GM21825 (cell line): ENCODE measurements around the gene ZNF71.
"Not testable (repeated sequence)": the region's sequence is repeated elsewhere in the genome, so short reads cannot be mapped to it uniquely, and the experiment has no call there.

Source experiments
- ATAC-seq: cut with Tn5 transposase; IDR thresholded peaks from one replicate; pipeline ENCODE4 v1.9.1; 2021; ENCODE audit warnings: mild to moderate bottlenecking, moderate library complexity; ENCODE audit not compliant: unreplicated experiment

Gene ZNF71

GRCh38 chr19:56619121-56619520 is 24.0 kb downstream of the ZNF71 start:
- ATAC-seq = no peak

- ATAC-seq = no peak
Measured at GRCh38 chr19:56622374-56622773, 27.3 kb downstream of the ZNF71 start.

- ATAC-seq = no peak
Measured at GRCh38 chr19:56623006-56623405, 27.9 kb downstream of the ZNF71 start.

- no peak for ATAC-seq
Measured at GRCh38 chr19:56625708-56626107, 30.6 kb downstream of the ZNF71 start.

DNA sequence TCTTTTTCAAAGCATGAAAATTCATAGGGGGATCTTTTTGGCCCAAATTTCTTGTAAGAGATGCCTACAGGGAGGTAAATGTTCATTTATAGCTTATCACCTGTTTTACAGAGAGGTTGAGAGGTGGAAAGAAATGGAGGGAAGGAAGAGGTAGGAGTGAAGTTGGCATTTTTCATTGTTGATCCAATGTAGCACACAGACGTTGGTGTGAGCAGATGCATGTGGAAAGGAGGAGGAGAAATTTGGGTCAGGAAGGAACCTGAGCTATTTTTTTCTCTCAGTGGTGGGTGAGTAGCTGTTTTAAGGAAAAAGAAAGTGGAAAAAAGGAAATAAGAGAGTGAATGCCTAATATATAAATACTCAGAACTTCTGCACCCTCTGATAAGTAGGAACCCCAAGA is 37.9 kb downstream of the ZNF71 start:
- ATAC-seq = no peak

- no peak for ATAC-seq
Measured at GRCh38 chr19:56637976-56638555, 43.0 kb downstream of the ZNF71 start.

DNA sequence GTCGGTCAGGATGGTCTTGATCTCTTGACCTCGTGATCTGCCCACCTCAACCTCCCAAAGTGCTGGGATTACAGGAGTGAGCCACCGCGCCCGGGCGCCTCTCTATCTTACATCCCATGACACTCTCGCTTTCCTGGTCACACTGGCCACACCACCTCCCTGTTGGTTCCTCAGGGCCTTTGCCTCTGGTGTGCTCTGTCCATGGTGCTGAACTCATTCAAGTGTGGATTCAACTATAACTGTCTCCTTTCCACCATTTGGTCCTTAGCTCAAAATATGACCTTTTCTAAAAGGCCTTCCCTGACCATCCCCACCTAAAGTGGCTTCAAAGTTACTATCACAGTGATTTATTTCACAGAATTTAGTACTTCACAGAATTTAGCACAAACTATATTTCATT is 44.1 kb downstream of the ZNF71 start:
- no peak for ATAC-seq

GRCh38 chr19:56642711-56643459 is 47.8 kb downstream of the ZNF71 start, which contains the start of gene SMIM17:
Gene SMIM17, plus strand, starts transcription at chr19:56643159. Its CDS starts 2,509 bp downstream, at chr19:56645668.
- no peak for ATAC-seq

DNA sequence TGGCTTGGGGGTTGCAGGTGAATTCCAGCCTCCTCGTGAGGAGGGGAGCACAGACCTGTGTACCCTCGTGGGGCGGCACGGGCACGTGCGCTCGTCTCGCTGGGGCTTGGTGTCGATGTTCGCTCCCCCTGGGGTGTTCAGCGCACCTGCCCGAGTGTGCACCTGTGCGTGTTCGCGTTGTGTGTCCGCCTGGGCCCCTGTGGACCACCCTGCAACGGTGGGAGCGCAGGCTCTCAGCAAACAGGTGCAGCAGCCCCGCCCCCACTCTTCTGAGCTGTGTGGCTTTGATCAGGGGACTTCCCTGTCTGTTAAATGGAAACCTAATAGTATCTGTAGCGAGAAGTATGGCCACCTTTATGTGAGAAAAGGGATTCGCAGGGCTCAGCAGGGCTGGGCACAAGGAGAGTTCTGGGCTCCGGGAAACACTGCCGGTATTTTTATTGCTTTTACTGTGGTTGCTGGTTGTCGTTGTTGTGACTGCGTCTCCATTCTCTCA is 48.4 kb downstream of the ZNF71 start:
- ATAC-seq = no peak

DNA sequence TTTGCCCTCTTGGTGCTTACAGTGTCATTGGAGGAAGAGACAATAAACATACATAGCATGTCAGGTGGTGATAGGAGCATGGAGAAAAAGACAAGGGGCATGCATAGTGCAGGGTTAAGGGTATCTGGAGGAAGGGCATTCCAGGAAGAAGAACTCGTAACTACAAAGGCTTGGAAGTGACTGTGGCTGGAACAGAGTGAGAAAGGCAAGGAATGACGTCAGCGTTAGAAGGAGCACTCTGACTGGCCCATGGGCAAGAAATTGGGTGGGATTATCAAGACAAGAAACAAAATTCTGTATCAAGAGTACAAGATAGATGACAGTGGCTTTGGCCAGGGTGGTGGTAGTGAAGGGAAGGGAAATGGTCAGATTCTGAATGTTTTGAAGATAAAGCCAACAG is 59.0 kb downstream of the ZNF71 start:
- ATAC-seq = no peak

DNA sequence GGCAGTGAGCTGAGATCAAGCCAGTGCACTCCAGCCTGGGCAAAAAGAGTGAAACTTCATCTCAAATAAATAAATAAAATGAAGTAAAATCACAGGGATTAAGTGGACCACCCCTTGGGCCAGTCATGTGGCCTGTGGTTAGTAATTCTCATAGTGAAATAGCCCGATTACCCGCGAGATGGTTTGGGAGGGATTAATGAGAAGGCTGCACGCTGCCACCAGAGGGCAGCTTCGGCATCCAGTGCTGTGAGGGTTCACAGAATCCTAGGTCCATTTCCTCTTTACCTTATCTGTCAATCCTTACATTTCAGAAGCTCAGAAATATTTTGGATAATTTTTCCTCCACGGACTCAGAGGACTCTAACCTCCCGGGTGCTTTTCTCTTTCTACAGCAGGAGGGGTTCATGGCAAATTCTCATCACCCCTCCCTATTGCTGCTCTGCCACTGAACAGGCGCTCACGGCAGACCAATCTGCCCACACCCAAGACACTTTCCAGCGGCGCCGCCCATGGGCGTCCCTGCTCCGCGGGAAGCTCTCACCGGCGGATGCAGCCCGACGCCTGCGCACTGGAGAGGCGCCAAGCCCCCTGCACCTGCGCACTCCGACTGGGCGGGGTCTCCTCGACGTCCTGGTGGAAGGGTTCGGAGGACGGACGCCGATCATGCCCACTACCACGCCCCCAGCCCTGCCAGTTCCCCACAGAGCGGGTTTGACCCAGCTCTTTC is 65.4 kb downstream of the ZNF71 start:
- no peak for ATAC-seq

DNA sequence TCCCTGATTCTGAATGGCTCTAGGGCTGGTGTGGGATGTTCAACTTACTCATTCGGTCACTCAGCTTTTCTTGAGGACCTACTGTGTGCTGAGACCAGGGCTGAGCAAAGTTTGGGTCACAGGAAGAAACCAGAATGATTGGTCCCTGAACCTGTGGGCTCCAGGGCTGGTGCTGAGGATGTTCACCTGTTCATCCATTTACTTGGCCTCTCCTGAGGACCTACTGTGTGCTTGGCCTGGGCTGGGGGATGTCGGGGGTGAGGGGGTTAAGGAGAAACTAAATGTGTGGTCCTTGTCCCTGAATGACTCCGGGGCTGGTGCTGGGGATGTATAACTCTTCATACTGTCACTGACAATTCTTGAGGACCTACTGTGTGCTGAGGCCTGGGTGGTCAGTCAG is 66.1 kb downstream of the ZNF71 start:
- no peak for ATAC-seq

- no peak for ATAC-seq
Measured at GRCh38 chr19:56663931-56664500, 68.9 kb downstream of the ZNF71 start.

- no peak for ATAC-seq
Measured at GRCh38 chr19:56664511-56664910, 69.4 kb downstream of the ZNF71 start.

DNA sequence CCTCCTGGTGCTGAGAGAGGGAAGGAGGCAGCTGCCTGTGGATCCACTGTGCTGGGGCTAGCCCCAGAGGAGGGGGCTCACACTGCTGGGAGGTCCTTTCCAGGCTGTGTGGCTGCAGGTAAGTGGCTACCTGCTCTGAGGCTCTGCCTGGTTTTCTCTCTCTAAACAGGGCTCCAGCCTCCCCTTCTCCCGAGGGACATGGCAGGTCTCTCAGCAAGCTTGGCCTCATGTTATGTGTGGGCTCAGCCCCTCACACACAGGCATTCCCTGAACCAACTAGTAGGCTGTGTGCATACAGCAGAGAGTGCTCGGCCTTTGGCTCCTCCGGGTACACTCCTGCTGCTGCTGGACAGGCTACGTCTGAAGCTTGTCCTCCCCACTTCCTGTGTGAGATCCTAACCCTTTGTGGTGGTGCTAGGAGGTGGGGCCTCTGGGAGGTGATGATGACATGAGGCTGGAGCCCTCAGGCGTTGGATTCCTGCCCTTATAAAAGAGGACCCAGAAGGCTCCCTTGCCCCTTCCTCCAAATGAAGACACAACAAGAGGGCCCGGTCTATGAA is 72.3 kb downstream of the ZNF71 start:
- no peak for ATAC-seq

DNA sequence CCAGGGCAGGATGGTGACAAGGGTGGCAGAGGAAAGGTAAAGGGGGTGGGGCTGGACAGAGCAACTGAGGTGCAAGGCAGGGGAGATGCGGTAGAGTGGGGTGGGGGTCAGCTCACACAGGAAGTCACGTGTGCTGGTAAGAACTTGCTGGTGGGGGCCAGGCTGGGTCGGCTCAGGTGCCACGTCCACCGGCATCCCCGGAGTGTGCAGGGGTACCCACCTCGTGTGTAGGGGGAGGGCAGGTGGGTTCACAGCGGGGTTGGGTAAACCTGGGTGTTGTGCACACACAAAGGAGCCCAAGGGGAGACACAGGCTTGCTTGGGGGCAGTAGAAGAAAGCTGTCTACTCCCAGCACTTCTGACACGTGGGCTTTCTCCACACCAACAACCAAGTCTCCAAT is 73.6 kb downstream of the ZNF71 start:
- ATAC-seq = no peak

DNA sequence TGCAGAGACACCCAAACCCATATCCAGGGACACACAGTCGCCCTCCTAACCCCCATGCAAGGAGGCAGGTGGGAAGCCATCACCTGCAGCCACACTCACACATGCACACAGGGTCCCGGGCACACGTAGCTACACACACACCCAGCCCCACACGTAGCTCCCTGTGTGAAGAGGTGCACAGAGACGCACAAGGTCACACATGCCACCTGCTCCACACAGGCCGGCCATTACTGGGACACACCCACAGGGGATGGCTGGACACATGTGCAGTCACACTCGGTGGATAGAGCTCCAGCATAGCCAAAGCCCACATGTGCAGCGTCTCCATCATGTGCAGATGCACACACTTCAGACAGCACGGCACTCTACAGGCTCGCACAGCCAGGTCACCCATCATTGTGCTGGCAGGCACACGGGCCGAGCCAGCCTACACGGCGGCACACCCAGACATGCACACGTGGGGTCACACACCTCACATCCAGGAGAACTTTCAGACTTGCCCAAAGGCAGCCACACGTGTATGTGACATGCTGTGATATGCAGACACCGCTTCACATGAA is 75.4 kb downstream of the ZNF71 start:
- ATAC-seq = no peak

DNA sequence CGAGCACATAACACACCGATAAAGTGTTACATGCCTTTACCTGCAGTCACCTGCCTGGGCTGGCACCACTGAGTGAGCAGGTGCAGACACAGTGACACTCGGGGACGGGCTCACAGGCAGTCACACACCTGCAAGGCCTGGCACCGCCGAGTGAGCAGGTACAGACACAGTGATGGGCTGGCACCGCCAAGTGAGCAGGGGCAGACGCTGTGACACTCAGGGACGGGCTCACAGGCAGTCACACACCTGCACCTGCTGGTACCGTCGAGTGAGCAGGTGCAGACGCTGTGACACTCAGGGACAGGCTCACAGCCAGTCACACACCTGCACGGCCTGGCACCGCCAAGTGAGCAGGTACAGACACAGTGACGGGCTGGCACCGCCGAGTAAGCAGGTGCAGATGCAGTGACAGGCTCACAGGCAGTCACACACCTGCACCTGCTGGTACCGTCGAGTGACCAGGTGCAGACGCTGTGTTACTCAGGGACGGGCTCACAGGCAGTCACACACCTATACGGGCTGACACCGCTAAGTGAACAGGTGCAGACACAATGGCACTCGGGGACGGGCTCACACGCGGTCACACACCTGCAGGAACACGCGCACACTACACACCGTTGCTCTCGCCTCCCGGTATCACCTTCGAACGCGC is 76.0 kb downstream of the ZNF71 start:
- no peak for ATAC-seq

DNA sequence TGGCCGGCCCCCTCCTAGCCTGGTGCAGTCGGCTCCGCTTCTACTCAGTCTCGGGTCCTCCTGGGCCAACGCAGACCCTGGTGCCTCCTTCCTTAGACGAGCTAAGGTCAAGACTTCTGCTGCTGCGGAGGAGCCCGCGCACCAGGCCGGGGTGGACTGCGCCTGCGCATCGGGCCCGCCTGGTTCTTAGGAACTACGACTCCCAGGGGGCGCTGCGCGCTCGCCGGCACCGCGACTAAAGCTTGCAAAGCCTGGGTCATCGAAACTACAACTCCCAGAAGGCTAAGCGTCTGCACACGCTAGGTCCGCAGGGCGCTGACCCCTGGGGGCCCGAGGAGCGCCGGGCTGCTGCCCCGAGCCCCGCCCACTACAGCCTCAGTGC is 76.5 kb downstream of the ZNF71 start, which contains the start of gene ZNF835:
Gene ZNF835, minus strand, starts transcription at position 145 of the 382 bp plus-strand sequence. CDS start 6,559 bp downstream, outside the sequence.
- no peak for ATAC-seq

DNA sequence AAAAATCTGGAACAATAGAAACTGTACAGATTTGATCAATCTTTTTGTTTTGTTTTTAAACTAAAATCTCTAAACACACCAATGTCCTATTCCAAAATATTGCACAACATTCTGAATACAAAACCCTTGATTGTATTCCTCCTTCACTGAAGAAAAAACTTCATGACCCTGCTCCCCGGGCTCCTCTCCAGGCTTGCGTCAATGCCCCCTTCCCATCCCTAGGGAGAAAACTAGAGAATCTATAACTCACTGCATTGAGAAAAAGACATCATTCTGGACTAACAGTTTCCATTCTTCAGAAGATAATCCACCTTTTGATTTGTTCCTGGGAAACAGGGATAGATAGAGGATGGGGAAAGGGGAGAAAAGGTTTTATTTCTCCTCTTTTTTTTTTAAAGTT is 77.5 kb downstream of the ZNF71 start:
- ATAC-seq = not testable (repeated sequence)
